IMR-90 (cell line): ENCODE data around the gene NANS. TPM values are rescaled to one million over a fixed set of nuclear protein-coding genes. Genes with fewer than 3 reads are reported as not detected.

Experiments used
- ATAC-seq: fragments of 200-7000 bp; cut with Tn5 transposase; 2 replicates; pipeline ENCODE4 v1.9.1; 2020; ENCODE audit warnings: low read depth, mild to moderate bottlenecking, moderate library complexity
- BruUV-seq: library from RNA; stranded (reverse); fragments of 400-500 nt; replicated peaks from 2 replicates; lab custom pipeline; 2021; lab: Mats Ljungman, UMichigan
- CTCF ChIA-PET: fragments of 300-600 bp; formaldehyde crosslinking; extraction: SDS; loops from one replicate; lab custom pipeline; 2021; ENCODE audit warnings: antibody characterized with exemption; lab: Yijun Ruan, JAX
- POLR2A ChIA-PET: fragments of 300-600 bp; sonication (Branson Sonifier 250); formaldehyde crosslinking; loops from one replicate; lab custom pipeline; 2022; ENCODE audit warnings: antibody characterized with exemption; ENCODE audit not compliant: unreplicated experiment; lab: Charles Lee
- DNase-seq: peaks from one replicate; pipeline ENCODE4 v3.0.0; 2013
- H2AFZ ChIP-seq: replicated peaks from 2 replicates; pipeline ENCODE3; 2013; ENCODE audit warnings: low read length, mild to moderate bottlenecking; ENCODE audit not compliant: poor library complexity
- H2AK5ac ChIP-seq: 2 replicates; pipeline ENCODE4 v1.6.1; 2013; ENCODE audit warnings: low read depth, low read length, inconsistent platforms
- H2AK9ac ChIP-seq: replicated peaks from 2 replicates; pipeline ENCODE3; 2013; ENCODE audit warnings: mild to moderate bottlenecking, low read depth, low read length, moderate library complexity; ENCODE audit not compliant: poor library complexity
- H2BK120ac ChIP-seq: 2 replicates; pipeline ENCODE4 v1.6.1; 2013; ENCODE audit warnings: low read depth, low read length, inconsistent platforms
- H2BK15ac ChIP-seq: 3 replicates; pipeline ENCODE4 v1.6.1; 2013; ENCODE audit warnings: low read depth, low read length, inconsistent platforms
- H2BK20ac ChIP-seq: 2 replicates; pipeline ENCODE4 v1.6.1; 2013; ENCODE audit warnings: low read depth, mild to moderate bottlenecking, inconsistent platforms, low read length, moderate library complexity
- H2BK5ac ChIP-seq: 2 replicates; pipeline ENCODE4 v1.6.1; 2013; ENCODE audit warnings: mild to moderate bottlenecking, low read depth, low read length, inconsistent platforms; ENCODE audit not compliant: poor library complexity, severe bottlenecking
- H3K14ac ChIP-seq: replicated peaks from 2 replicates; pipeline ENCODE4 v1.6.1; 2013; ENCODE audit warnings: low read depth, low read length, inconsistent platforms
- H3K18ac ChIP-seq: 2 replicates; pipeline ENCODE4 v1.6.1; 2013; ENCODE audit warnings: low read depth, low read length, control low read depth
- H3K23ac ChIP-seq: 2 replicates; pipeline ENCODE4 v1.6.1; 2013; ENCODE audit warnings: low read depth, low read length, inconsistent platforms
- H3K27ac ChIP-seq: 2 replicates; pipeline ENCODE4 v1.5.1; 2013; ENCODE audit warnings: mild to moderate bottlenecking, control low read depth, low read length; ENCODE audit not compliant: insufficient read depth
- H3K27me3 ChIP-seq: 2 replicates; pipeline ENCODE4 v1.6.1; 2013; ENCODE audit warnings: low read length; ENCODE audit not compliant: control insufficient read depth, insufficient read depth
- H3K36me3 ChIP-seq: 2 replicates; pipeline ENCODE4 v1.6.1; 2013; ENCODE audit warnings: low read length, mixed read lengths; ENCODE audit not compliant: control insufficient read depth, insufficient read depth
- H3K4ac ChIP-seq: 2 replicates; pipeline ENCODE4 v1.6.1; 2013; ENCODE audit warnings: low read depth, low read length, inconsistent platforms
- H3K4me1 ChIP-seq: 2 replicates; pipeline ENCODE4 v1.6.1; 2013; ENCODE audit warnings: low read length, mixed read lengths; ENCODE audit not compliant: control insufficient read depth, insufficient read depth
- H3K4me2 ChIP-seq: 2 replicates; pipeline ENCODE4 v1.6.1; 2013; ENCODE audit warnings: low read depth, mild to moderate bottlenecking, control low read depth, low read length, moderate library complexity
- H3K4me3 ChIP-seq: 2 replicates; pipeline ENCODE4 v1.5.1; 2013; ENCODE audit warnings: low read depth, mild to moderate bottlenecking, control low read depth, low read length, moderate library complexity; ENCODE audit not compliant: insufficient read depth
- H3K56ac ChIP-seq: 2 replicates; pipeline ENCODE4 v1.6.1; 2013; ENCODE audit warnings: low read length, inconsistent platforms; ENCODE audit not compliant: insufficient read depth; ENCODE audit errors: extremely low read depth
- H3K79me1 ChIP-seq, 2 experiments: 2 replicates each; pipeline ENCODE4 v1.6.1; 2013; ENCODE audit warnings: low read length in 2 of 2, inconsistent platforms in 1 of 2, low read depth in 1 of 2
- H3K9ac ChIP-seq: 2 replicates; pipeline ENCODE4 v1.6.1; 2013; ENCODE audit warnings: low read depth, low read length, control low read depth
- H3K9me1 ChIP-seq: 2 replicates; pipeline ENCODE4 v1.6.1; 2013; ENCODE audit warnings: low read length, inconsistent platforms; ENCODE audit not compliant: insufficient read depth
- H3K9me3 ChIP-seq: 2 replicates; pipeline ENCODE4 v1.6.1; 2013; ENCODE audit warnings: low read length; ENCODE audit not compliant: control insufficient read depth, insufficient read depth
- H4K20me1 ChIP-seq: 2 replicates; pipeline ENCODE4 v1.6.1; 2013; ENCODE audit warnings: low read length, inconsistent platforms; ENCODE audit not compliant: insufficient read depth
- H4K5ac ChIP-seq: 2 replicates; pipeline ENCODE4 v1.6.1; 2013; ENCODE audit warnings: mild to moderate bottlenecking, low read depth, low read length, control low read depth
- H4K8ac ChIP-seq, 2 experiments: 2 replicates each; pipeline ENCODE4 v1.6.1; 2013; ENCODE audit warnings: low read depth in 2 of 2, low read length in 2 of 2, control low read depth in 1 of 2, inconsistent platforms in 1 of 2
- H4K91ac ChIP-seq: 2 replicates; pipeline ENCODE4 v1.6.1; 2013; ENCODE audit warnings: low read depth, low read length, inconsistent platforms; ENCODE audit not compliant: insufficient read depth
- CEBPB ChIP-seq: IDR thresholded peaks from 2 replicates; pipeline ENCODE4 v1.6.1; 2012; ENCODE audit warnings: low read depth, low read length, improper control_type of control experiment
- CHD1 ChIP-seq: IDR thresholded peaks from 2 replicates; pipeline ENCODE4 v1.6.1; 2012; ENCODE audit warnings: low read depth, low read length, improper control_type of control experiment
- FOS ChIP-seq: fragments of 150-350 bp; IDR thresholded peaks from 2 replicates; pipeline ENCODE4 v1.6.1; 2016; ENCODE audit warnings: low read depth, low read length
- MAFK ChIP-seq: IDR thresholded peaks from 2 replicates; pipeline ENCODE4 v1.6.1; 2012; ENCODE audit warnings: low read depth, low read length, improper control_type of control experiment
- MAZ ChIP-seq: IDR thresholded peaks from 2 replicates; pipeline ENCODE4 v1.6.1; 2012; ENCODE audit warnings: low read depth, mild to moderate bottlenecking, low read length, improper control_type of control experiment, moderate library complexity, borderline replicate concordance
- MXI1 ChIP-seq: IDR thresholded peaks from 2 replicates; pipeline ENCODE4 v1.6.1; 2012; ENCODE audit warnings: low read depth, mild to moderate bottlenecking, low read length, moderate library complexity, borderline replicate concordance
- NFE2L2 ChIP-seq: fragments of 150-350 bp; IDR thresholded peaks from 2 replicates; pipeline ENCODE4 v1.6.1; 2016; ENCODE audit warnings: low read depth, mild to moderate bottlenecking, low read length
- POLR2A ChIP-seq: IDR thresholded peaks from 2 replicates; pipeline ENCODE4 v1.6.1; 2012; ENCODE audit warnings: mild to moderate bottlenecking, low read depth, low read length
- RAD21 ChIP-seq: IDR thresholded peaks from 2 replicates; pipeline ENCODE4 v1.6.1; 2012; ENCODE audit warnings: low read length, improper control_type of control experiment
- RCOR1 ChIP-seq: IDR thresholded peaks from 2 replicates; pipeline ENCODE4 v1.6.1; 2012; ENCODE audit warnings: mild to moderate bottlenecking, low read length, improper control_type of control experiment; ENCODE audit not compliant: insufficient replicate concordance
- RFX5 ChIP-seq: IDR thresholded peaks from 2 replicates; pipeline ENCODE4 v1.8.0; 2012; ENCODE audit warnings: low read depth, mild to moderate bottlenecking, low read length, moderate library complexity
- SMC3 ChIP-seq: fragments of 150-350 bp; IDR thresholded peaks from 2 replicates; pipeline ENCODE4 v1.6.1; 2016; ENCODE audit warnings: low read depth, mild to moderate bottlenecking, antibody characterized with exemption, low read length, moderate library complexity
- WGBS, 2 experiments: methylation state at CpG; one replicate each; pipeline versions ENCODE4 v1.1.5 to v1.1.7; 2013; ENCODE audit warnings: missing lambda C conversion rate in 2 of 2; ENCODE audit not compliant: insufficient read length in 1 of 2; ENCODE audit errors: extremely low coverage in 2 of 2; 5-methylcytosine and 5-hydroxymethylcytosine counted together
- dilution Hi-C: fragments of 300-500 bp; cut with HindIII; formaldehyde crosslinking; loops from one replicate; pipeline ENCODE4 v1.14.3; 2018; ENCODE audit warnings: low sequenced_read_pairs; ENCODE audit not compliant: unreplicated experiment
- in situ Hi-C: fragments of 300-500 bp; cut with MboI; formaldehyde crosslinking; loops from 3 replicates; pipeline ENCODE4 v1.14.3; 2019; ENCODE audit warnings: low sequenced_read_pairs, inconsistent platforms, mixed read lengths
- intact Hi-C: fragments of 100-400 bp; cut with micrococcal nuclease; formaldehyde crosslinking; loops from 2 replicates; pipeline ENCODE4 v1.10.0; 2022
- polyA plus RNA-seq, 3 experiments: library from polyadenylated mRNA; depleted of rRNA; stranded (reverse); fragments of >200 nt; gene quantifications; 2 replicates each; pipeline ENCODE4 v1.2.3, GENCODE V29; 2012; ENCODE audit warnings: low replicate concordance in 1 of 3
- total RNA-seq: library from RNA; depleted of rRNA; stranded (reverse); fragments of >200 nt; gene quantifications from 2 replicates; pipeline ENCODE4 v1.2.3, GENCODE V29; 2012
- TF ChIP-seq, protein P1 (sequence below): fragments of 150-350 bp; IDR thresholded peaks from 2 replicates; pipeline ENCODE4 v1.6.1; 2016; ENCODE audit warnings: low read depth, mild to moderate bottlenecking, low read length, moderate library complexity, borderline replicate concordance
- TF ChIP-seq, protein P2 (sequence below): conservative IDR thresholded peaks from 2 replicates; pipeline ENCODE4 v1.5.1; 2012; ENCODE audit warnings: mild to moderate bottlenecking, low read depth, low read length, improper control_type of control experiment
- TF ChIP-seq, protein P3 (sequence below): fragments of 150-350 bp; IDR thresholded peaks from 2 replicates; pipeline ENCODE4 v1.6.1; 2017; ENCODE audit warnings: mild to moderate bottlenecking, antibody characterized with exemption, low read length, low read depth

NANS gene
- total and polyA plus RNA-seq, 2 of the 4 experiments (the other 2 are of a cell fraction): 210 to 306 TPM

DNA sequence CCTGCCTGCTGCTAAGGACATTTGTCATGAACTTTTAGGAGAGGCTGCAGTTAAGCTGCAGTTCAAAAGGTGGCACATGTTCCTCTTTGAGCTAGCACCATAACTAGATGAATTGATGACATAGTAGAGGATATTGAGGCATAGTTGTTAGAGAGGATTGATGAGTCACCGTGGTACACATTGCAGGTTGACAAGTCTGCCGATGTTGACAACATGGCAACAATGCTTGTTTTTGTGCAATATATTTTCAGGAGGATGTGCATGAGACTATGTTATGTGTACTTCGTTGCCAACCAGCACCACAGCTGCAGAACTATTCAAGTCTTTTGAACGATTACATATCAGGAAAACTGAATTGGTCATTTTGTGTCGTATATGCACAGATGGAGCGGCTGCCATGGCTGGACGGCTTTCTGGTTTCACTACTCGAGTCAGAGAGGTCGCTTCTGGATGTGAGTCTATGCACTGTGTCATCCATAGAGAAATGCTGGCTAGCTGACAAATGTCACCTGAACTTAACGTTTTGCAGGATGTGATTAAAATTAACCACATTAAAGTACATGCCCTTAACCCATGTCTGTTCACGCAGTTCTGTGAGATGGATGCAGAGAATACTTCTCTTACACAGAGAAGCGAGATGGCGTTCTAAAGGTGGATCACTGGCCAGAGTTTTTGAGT lies 49.1 kb upstream of the NANS start:
- H3K9me1 ChIP-seq: peaks cover 8% of the 10 kb centered on the region
- intact Hi-C loops (no loop called here), in situ Hi-C loops (no loop called here), dilution Hi-C loops (no loop called here)
- H4K8ac ChIP-seq: no peak overlapping the region; a peak in 1 of 4 replicates
- H3K56ac ChIP-seq: no peak overlapping the region
- no peak overlapping the region for H3K9ac ChIP-seq
- no peak overlapping the region for H3K4me3 ChIP-seq
- TF ChIP-seq CEBPB: no peak
- no peak for TF ChIP-seq RCOR1
- TF ChIP-seq, protein P1, sequence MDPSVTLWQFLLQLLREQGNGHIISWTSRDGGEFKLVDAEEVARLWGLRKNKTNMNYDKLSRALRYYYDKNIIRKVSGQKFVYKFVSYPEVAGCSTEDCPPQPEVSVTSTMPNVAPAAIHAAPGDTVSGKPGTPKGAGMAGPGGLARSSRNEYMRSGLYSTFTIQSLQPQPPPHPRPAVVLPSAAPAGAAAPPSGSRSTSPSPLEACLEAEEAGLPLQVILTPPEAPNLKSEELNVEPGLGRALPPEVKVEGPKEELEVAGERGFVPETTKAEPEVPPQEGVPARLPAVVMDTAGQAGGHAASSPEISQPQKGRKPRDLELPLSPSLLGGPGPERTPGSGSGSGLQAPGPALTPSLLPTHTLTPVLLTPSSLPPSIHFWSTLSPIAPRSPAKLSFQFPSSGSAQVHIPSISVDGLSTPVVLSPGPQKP: no peak
- no peak for TF ChIP-seq CHD1
- TF ChIP-seq MAZ: no peak
- TF ChIP-seq, protein P2, sequence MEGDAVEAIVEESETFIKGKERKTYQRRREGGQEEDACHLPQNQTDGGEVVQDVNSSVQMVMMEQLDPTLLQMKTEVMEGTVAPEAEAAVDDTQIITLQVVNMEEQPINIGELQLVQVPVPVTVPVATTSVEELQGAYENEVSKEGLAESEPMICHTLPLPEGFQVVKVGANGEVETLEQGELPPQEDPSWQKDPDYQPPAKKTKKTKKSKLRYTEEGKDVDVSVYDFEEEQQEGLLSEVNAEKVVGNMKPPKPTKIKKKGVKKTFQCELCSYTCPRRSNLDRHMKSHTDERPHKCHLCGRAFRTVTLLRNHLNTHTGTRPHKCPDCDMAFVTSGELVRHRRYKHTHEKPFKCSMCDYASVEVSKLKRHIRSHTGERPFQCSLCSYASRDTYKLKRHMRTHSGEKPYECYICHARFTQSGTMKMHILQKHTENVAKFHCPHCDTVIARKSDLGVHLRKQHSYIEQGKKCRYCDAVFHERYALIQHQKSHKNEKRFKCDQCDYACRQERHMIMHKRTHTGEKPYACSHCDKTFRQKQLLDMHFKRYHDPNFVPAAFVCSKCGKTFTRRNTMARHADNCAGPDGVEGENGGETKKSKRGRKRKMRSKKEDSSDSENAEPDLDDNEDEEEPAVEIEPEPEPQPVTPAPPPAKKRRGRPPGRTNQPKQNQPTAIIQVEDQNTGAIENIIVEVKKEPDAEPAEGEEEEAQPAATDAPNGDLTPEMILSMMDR: no peak
- TF ChIP-seq, protein P3, sequence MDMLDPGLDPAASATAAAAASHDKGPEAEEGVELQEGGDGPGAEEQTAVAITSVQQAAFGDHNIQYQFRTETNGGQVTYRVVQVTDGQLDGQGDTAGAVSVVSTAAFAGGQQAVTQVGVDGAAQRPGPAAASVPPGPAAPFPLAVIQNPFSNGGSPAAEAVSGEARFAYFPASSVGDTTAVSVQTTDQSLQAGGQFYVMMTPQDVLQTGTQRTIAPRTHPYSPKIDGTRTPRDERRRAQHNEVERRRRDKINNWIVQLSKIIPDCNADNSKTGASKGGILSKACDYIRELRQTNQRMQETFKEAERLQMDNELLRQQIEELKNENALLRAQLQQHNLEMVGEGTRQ: no peak
- no peak for TF ChIP-seq FOS
- TF ChIP-seq SMC3: no peak
- no peak for TF ChIP-seq MAFK
- TF ChIP-seq MXI1: no peak
- TF ChIP-seq POLR2A: no peak
- TF ChIP-seq NFE2L2: no peak
- no peak for TF ChIP-seq RFX5
- no peak for TF ChIP-seq RAD21
- WGBS, 2 experiments: 97% methylated on average over 7 of the region's 13 CpGs; no CpG with 5 or more reads in 1 of the 2 experiments
- ATAC-seq: no peak
- no peak overlapping the region for H3K18ac ChIP-seq
- H4K5ac ChIP-seq: no peak overlapping the region
- H3K14ac ChIP-seq: no peak overlapping the region
- no peak overlapping the region for H2AFZ ChIP-seq
- H2BK120ac ChIP-seq: no peak overlapping the region
- ChIA-PET POLR2A (no interaction called here), CTCF (interaction anchor here (0.7 to 1.4 kb wide), 2 partner anchors 9 kb away, joined by 3 to 10 read pairs; no protein-coding TSS in a partner anchor)
- H4K91ac ChIP-seq: no peak overlapping the region
- H3K36me3 ChIP-seq: peaks cover 54% of the 10 kb centered on the region
- no peak overlapping the region for H2BK5ac ChIP-seq
- H3K27me3 ChIP-seq: no peaks in the 10 kb centered on the region
- H2AK5ac ChIP-seq: no peak overlapping the region
- no TSS peak for BruUV-seq
- peaks cover 5% of the 10 kb centered on the region for H3K4me1 ChIP-seq
- no peak overlapping the region for H3K4me2 ChIP-seq
- H2AK9ac ChIP-seq: no peak overlapping the region
- no peak overlapping the region for H2BK20ac ChIP-seq
- H3K27ac ChIP-seq: no peak overlapping the region
- peak overlapping the region; percentile 43; the same call in 1 of the 2 replicates for H3K23ac ChIP-seq
- no peak overlapping the region for H3K4ac ChIP-seq
- H4K20me1 ChIP-seq: peaks cover 35% of the 10 kb centered on the region
- DNase-seq: no peak
- peaks cover 60 to 81% of the 10 kb centered on the region in 2 experiments for H3K79me1 ChIP-seq
- H2BK15ac ChIP-seq: no peak overlapping the region
- H3K9me3 ChIP-seq: no peaks in the 10 kb centered on the region
